SK-N-SH (cell line): ENCODE results near the gene SCYL1. TPM values are rescaled to one million over a fixed set of nuclear protein-coding genes. Genes with fewer than 3 reads are reported as not detected.

Experiments used
- CTCF ChIA-PET: fragments of 300-600, 350-600 bp; formaldehyde crosslinking; extraction: SDS; loops from one replicate; lab custom pipeline; 2021; lab: Yijun Ruan, JAX
- POLR2A ChIA-PET: fragments of 350-600 bp; sonication (Branson Sonifier 250); formaldehyde crosslinking; extraction: SDS; loops from one replicate; lab custom pipeline; 2020; ENCODE audit warnings: antibody characterized with exemption, inconsistent platforms; lab: Yijun Ruan, JAX
- DNase-seq: peaks from one replicate; pipeline ENCODE4 v3.0.0; 2012
- H2AFZ ChIP-seq: fragments of 200-600 bp; sonication (generic); 2 replicates; pipeline ENCODE4 v1.8.1; 2016; ENCODE audit warnings: antibody characterized with exemption, mild to moderate bottlenecking, low read depth
- H3F3A ChIP-seq: fragments of 200-600 bp; sonication (generic); replicated peaks from 2 replicates; pipeline ENCODE3; 2016; ENCODE audit warnings: antibody characterized with exemption, mild to moderate bottlenecking; ENCODE audit not compliant: insufficient read depth
- H3K27ac ChIP-seq, 2 experiments: fragments of 200-500 bp in 1 of 2; fragments of 200-600 bp in 1 of 2; sonication (Bioruptor generic) in 1 of 2; sonication (generic), shearing (Covaris generic) in 1 of 2; 2 replicates each; pipeline versions ENCODE4 v1.5.1 to v1.6.1; 2014 to 2016; ENCODE audit warnings: low read depth in 2 of 2, inconsistent platforms in 1 of 2, low read length in 1 of 2, mild to moderate bottlenecking in 1 of 2, mixed read lengths in 1 of 2
- H3K27me3 ChIP-seq: fragments of 200-600 bp; sonication (generic), shearing (Covaris generic); 2 replicates; pipeline ENCODE4 v1.6.1; 2016; ENCODE audit warnings: mixed run types; ENCODE audit not compliant: insufficient read depth
- H3K36me3 ChIP-seq, 2 experiments: fragments of 200-500 bp in 1 of 2; fragments of 200-600 bp in 1 of 2; sonication (Bioruptor generic) in 1 of 2; sonication (generic) in 1 of 2; replicated peaks in 1 of 2; 2 replicates each; pipeline versions ENCODE3 to v1.5.1; 2014 to 2016; ENCODE audit warnings: low read length in 1 of 2, mild to moderate bottlenecking in 1 of 2; ENCODE audit not compliant: insufficient read depth in 2 of 2, control insufficient read depth in 1 of 2
- H3K4me1 ChIP-seq, 2 experiments: fragments of 200-500 bp in 1 of 2; fragments of 200-600 bp in 1 of 2; sonication (Bioruptor generic) in 1 of 2; sonication (generic), shearing (Covaris generic) in 1 of 2; 2 replicates each; pipeline versions ENCODE4 v1.5.1 to v1.6.1; 2014 to 2016; ENCODE audit warnings: low read depth in 1 of 2, low read length in 1 of 2, mixed run types in 1 of 2; ENCODE audit not compliant: insufficient read depth in 2 of 2, control insufficient read depth in 1 of 2
- H3K4me2 ChIP-seq: fragments of 200-600 bp; sonication (generic), shearing (Covaris generic); 2 replicates; pipeline ENCODE4 v1.6.1; 2017; ENCODE audit warnings: mixed run types
- H3K4me3 ChIP-seq, 2 experiments: fragments of 200-500 bp in 1 of 2; fragments of 200-600 bp in 1 of 2; sonication (Bioruptor generic) in 1 of 2; sonication (generic), shearing (Covaris generic) in 1 of 2; 2 replicates each; pipeline versions ENCODE4 v1.5.1 to v1.8.1; 2014 to 2016; ENCODE audit warnings: low read depth in 2 of 2, inconsistent platforms in 1 of 2, low read length in 1 of 2, mild to moderate bottlenecking in 1 of 2, mixed read lengths in 1 of 2, moderate library complexity in 1 of 2
- H3K79me2 ChIP-seq: fragments of 200-600 bp; sonication (generic); 2 replicates; pipeline ENCODE4 v1.8.1; 2017; ENCODE audit warnings: mild to moderate bottlenecking; ENCODE audit not compliant: insufficient read depth
- H3K9ac ChIP-seq: fragments of 200-600 bp; sonication (generic); 2 replicates; pipeline ENCODE4 v1.6.1; 2017; ENCODE audit warnings: mixed run types
- H3K9me2 ChIP-seq: fragments of 200-600 bp; sonication (generic); 2 replicates; pipeline ENCODE4 v1.6.1; 2017; ENCODE audit warnings: mixed run types
- H3K9me3 ChIP-seq: fragments of 200-600 bp; sonication (generic); 2 replicates; pipeline ENCODE4 v1.6.1; 2017; ENCODE audit warnings: mixed run types, mild to moderate bottlenecking, moderate library complexity
- H4K20me1 ChIP-seq: fragments of 200-600 bp; sonication (generic); 2 replicates; pipeline ENCODE4 v1.6.1; 2017; ENCODE audit warnings: mild to moderate bottlenecking, mixed run types; ENCODE audit not compliant: insufficient read depth
- ELF1 ChIP-seq: IDR thresholded peaks from 2 replicates; pipeline ENCODE4 v1.4.0; 2012
- EP300 ChIP-seq, 2 experiments: IDR thresholded peaks; 2 replicates each; pipeline versions ENCODE4 v1.4.0 to v1.6.1; 2012; ENCODE audit warnings: borderline replicate concordance in 1 of 2, low read depth in 1 of 2, low read length in 1 of 2
- EZH2phosphoT487 ChIP-seq: fragments of 200-600 bp; sonication (generic); IDR thresholded peaks from 2 replicates; pipeline ENCODE4 v1.6.1; 2017; ENCODE audit warnings: low read depth, mixed run types, mild to moderate bottlenecking, antibody characterized with exemption, moderate library complexity, borderline replicate concordance
- FOXJ3 ChIP-seq: sonication (generic); formaldehyde crosslinking; IDR thresholded peaks from 2 replicates; pipeline ENCODE4 v1.5.1; 2020; ENCODE audit warnings: mild to moderate bottlenecking, missing genetic modification reagents
- GABPA ChIP-seq: IDR thresholded peaks from 2 replicates; pipeline ENCODE4 v1.4.0; 2012; ENCODE audit warnings: low read depth, mild to moderate bottlenecking
- GATA2 ChIP-seq: sonication (generic); formaldehyde crosslinking; IDR thresholded peaks from 2 replicates; pipeline ENCODE4 v1.5.0; 2020; ENCODE audit warnings: mild to moderate bottlenecking, missing genetic modification reagents
- MEF2A ChIP-seq: IDR thresholded peaks from 2 replicates; pipeline ENCODE4 v1.4.0; 2012; ENCODE audit warnings: low read depth, borderline replicate concordance
- NRF1 ChIP-seq: IDR thresholded peaks from 2 replicates; pipeline ENCODE4 v1.6.1; 2012; ENCODE audit warnings: low read depth, mild to moderate bottlenecking, low read length
- RAD21 ChIP-seq: IDR thresholded peaks from 2 replicates; pipeline ENCODE4 v1.6.1; 2012; ENCODE audit warnings: mild to moderate bottlenecking, low read length
- RCOR1 ChIP-seq: fragments of 150-350 bp; IDR thresholded peaks from 2 replicates; pipeline ENCODE4 v1.6.1; 2017; ENCODE audit warnings: antibody characterized with exemption, low read length
- REST ChIP-seq: IDR thresholded peaks from 2 replicates; pipeline ENCODE4 v1.6.1; 2012; ENCODE audit warnings: mild to moderate bottlenecking, low read depth, low read length, moderate library complexity
- RXRA ChIP-seq: IDR thresholded peaks from 2 replicates; pipeline ENCODE4 v1.4.0; 2012; ENCODE audit warnings: low read depth, mild to moderate bottlenecking, borderline replicate concordance
- SMC3 ChIP-seq: IDR thresholded peaks from 2 replicates; pipeline ENCODE4 v1.6.1; 2012; ENCODE audit warnings: low read depth, low read length, improper control_type of control experiment
- TAF1 ChIP-seq: IDR thresholded peaks from 2 replicates; pipeline ENCODE4 v1.6.1; 2012; ENCODE audit warnings: low read depth, mild to moderate bottlenecking, low read length, moderate library complexity, borderline replicate concordance
- TCF12 ChIP-seq: IDR thresholded peaks from 2 replicates; pipeline ENCODE4 v1.4.0; 2012
- USF1 ChIP-seq: IDR thresholded peaks from 2 replicates; pipeline ENCODE4 v1.4.0; 2012; ENCODE audit warnings: low read depth, borderline replicate concordance
- USF2 ChIP-seq: fragments of 150-350 bp; IDR thresholded peaks from 2 replicates; pipeline ENCODE4 v1.6.1; 2017; ENCODE audit warnings: antibody characterized with exemption, low read length, low read depth, borderline replicate concordance
- WGBS: methylation state at CpG from one replicate; pipeline ENCODE4 v1.1.6; 2017; ENCODE audit warnings: low lambda C conversion rate; 5-methylcytosine and 5-hydroxymethylcytosine counted together
- polyA plus RNA-seq, 3 experiments: library from polyadenylated mRNA; depleted of rRNA; stranded (reverse); fragments of >200 nt; gene quantifications; 2 replicates each; pipeline ENCODE4 v1.2.3, GENCODE V29; 2012

The SCYL1 gene
- polyA plus RNA-seq, 1 of the 3 experiments (the other 2 are of a cell fraction) = 79.9 TPM

GRCh38 chr11:65499713-65500386, 25.0 kb upstream of the SCYL1 start:
- H3K9ac ChIP-seq = peak overlapping the region; percentile 100
- peaks cover 95% of the 10 kb centered on the region for H3K79me2 ChIP-seq

GRCh38 chr11:65500387-65501185, 24.3 kb upstream of the SCYL1 start:
- ChIA-PET CTCF (interaction anchor here (0.7 to 5.9 kb wide), 8 partner anchors 8 to 84 kb away, joined by 4 to 78 read pairs (median 36); partner anchors contain the start of gene NEAT1), POLR2A (interaction anchor here (0.6 to 26.8 kb wide), 13 partner anchors 7 to 1315 kb away, joined by 3 to 1027 read pairs (median 19); partner anchors contain the start of genes FRMD8, NEAT1, POLA2 and SLC25A45)
- Histone ChIP-seq H3K27me3 (no peaks in the 10 kb centered on the region), H3K9ac (peak overlapping the region; percentile 100), H3K9me3 (no peaks in the 10 kb centered on the region), H3K4me2 (peak overlapping the region; percentile 87), H3F3A (peaks cover 81% of the 10 kb centered on the region), H4K20me1 (peaks cover 66% of the 10 kb centered on the region), H2AFZ (no peak overlapping the region), H3K4me1 (peaks cover 12 to 18% of the 10 kb centered on the region in 2 experiments; a peak in 2 of 4 replicates), H3K36me3 (peaks cover 55 to 65% of the 10 kb centered on the region in 2 experiments), H3K4me3 (peak overlapping the region; percentile 84 to 87), H3K79me2 (peaks cover 95% of the 10 kb centered on the region), H3K9me2 (no peaks in the 10 kb centered on the region), H3K27ac (peak overlapping the region; percentile 99 to 100)
- no peak for DNase-seq
- WGBS = 1% methylated on average over 20 of the region's 20 CpGs
- no peak for TF ChIP-seq USF2
- TF ChIP-seq MEF2A = no peak
- TF ChIP-seq SMC3 = no peak
- TF ChIP-seq GATA2 (CRISPR knock-in tag) = no peak
- TF ChIP-seq RAD21 = no peak
- TF ChIP-seq REST = peak; percentile 61
- TF ChIP-seq FOXJ3 (CRISPR knock-in tag) = no peak
- no peak for TF ChIP-seq USF1
- TF ChIP-seq EZH2phosphoT487 = no peak
- no peak for TF ChIP-seq RXRA
- TF ChIP-seq RCOR1 = no peak
- no peak for TF ChIP-seq NRF1

More at GRCh38 chr11:65499713-65500386, 25.0 kb upstream of the SCYL1 start:
- peaks cover 47 to 58% of the 10 kb centered on the region in 2 experiments for H3K36me3 ChIP-seq
- DNase-seq = no peak
- H3K4me3 ChIP-seq = peak overlapping the region; percentile 84 to 87
- no peaks in the 10 kb centered on the region for H3K9me3 ChIP-seq
- H3K9me2 ChIP-seq = no peaks in the 10 kb centered on the region
- TF ChIP-seq RXRA (no peak), TCF12 (no peak), EP300 (IDR thresholded peaks at IDR 0.05; ENCODE audit: borderline replicate concordance in 1 of 2, low read depth in 1 of 2, low read length in 1 of 2) (no peak), ELF1 (0 out of 2 replicates have a peak, but pooled peaks have one; percentile 29), TAF1 (peak; percentile 42; the same call in 1 of the 2 replicates), GABPA (no peak), USF2 (no peak)
- TF ChIP-seq, all 33 proteins: peak for 2
- H3K27ac ChIP-seq = peak overlapping the region; percentile 99 to 100
- H2AFZ ChIP-seq = no peak overlapping the region
- H4K20me1 ChIP-seq = peaks cover 59% of the 10 kb centered on the region
- peaks cover 12 to 14% of the 10 kb centered on the region in 2 experiments; a peak in 2 of 4 replicates for H3K4me1 ChIP-seq
- no peaks in the 10 kb centered on the region for H3K27me3 ChIP-seq
- 2% methylated on average over 3 of the region's 3 CpGs for whole genome bisulfite sequencing
- H3K4me2 ChIP-seq = peak overlapping the region; percentile 87
- POLR2A ChIA-PET = interaction anchor here (0.6 to 26.8 kb wide), 18 partner anchors 8 to 1314 kb away, joined by 3 to 1027 read pairs (median 6); partner anchors contain the start of genes DPF2, FRMD8, NEAT1 and SLC25A45
- CTCF ChIA-PET = interaction anchor here (1.6 to 5.9 kb wide), 8 partner anchors 9 to 133 kb away, joined by 8 to 78 read pairs (median 36); partner anchors contain the start of gene NEAT1
- peaks cover 78% of the 10 kb centered on the region for H3F3A ChIP-seq
